Measurements from ENCODE around the gene LCMT1.
"Not testable (repeated sequence)": the region's sequence is repeated elsewhere in the genome, so short reads cannot be mapped to it uniquely, and the experiment has no call there.

LCMT1 gene

GRCh38 chr16:25177512-25177830 lies 65.9 kb downstream of the LCMT1 start:
- Mint-ChIP-seq H3K27me3 (no peaks in the 10 kb centered on the region), H3K4me3 (no peak overlapping the region), H3K9me3 (no peaks in the 10 kb centered on the region), H3K4me1 (no peaks in the 10 kb centered on the region), H3K36me3 (peaks cover 20% of the 10 kb centered on the region), H3K27ac (no peak overlapping the region)
- DNase-seq (ENCODE audit: low spot score in 2 of 2) (no peak), ATAC-seq (ENCODE audit: low read depth) (no peak)

- H3K27me3 Mint-ChIP-seq, result no peaks in the 10 kb centered on the region
- H3K36me3 Mint-ChIP-seq, result peaks cover 17% of the 10 kb centered on the region
- no peaks in the 10 kb centered on the region for H3K4me1 Mint-ChIP-seq
- no peak for ATAC-seq (ENCODE audit: low read depth)
- H3K9me3 Mint-ChIP-seq, result no peaks in the 10 kb centered on the region
- no peak for DNase-seq (ENCODE audit: low spot score in 2 of 2)
- H3K27ac Mint-ChIP-seq, result no peak overlapping the region
- H3K4me3 Mint-ChIP-seq, result no peak overlapping the region
Measured at GRCh38 chr16:25177831-25178688, 66.5 kb downstream of the LCMT1 start.

GRCh38 chr16:25181236-25181635 lies 69.7 kb downstream of the LCMT1 start:
- not testable (repeated sequence) for ATAC-seq (ENCODE audit: low read depth); H3K27ac Mint-ChIP-seq; H3K27me3 Mint-ChIP-seq; DNase-seq (ENCODE audit: low spot score in 2 of 2); H3K4me1 Mint-ChIP-seq; H3K9me3 Mint-ChIP-seq
- Mint-ChIP-seq H3K4me3 (peak overlapping the region; percentile 6), H3K36me3 (peaks cover 12% of the 10 kb centered on the region)

GRCh38 chr16:25184771-25185170 lies 73.2 kb downstream of the LCMT1 start:
- no peaks in the 10 kb centered on the region for H3K27me3 Mint-ChIP-seq
- no peaks in the 10 kb centered on the region for H3K4me1 Mint-ChIP-seq
- H3K9me3 Mint-ChIP-seq, result no peaks in the 10 kb centered on the region
- ATAC-seq (ENCODE audit: low read depth) (no peak), DNase-seq (ENCODE audit: low spot score in 2 of 2) (no peak)
- no peak overlapping the region for H3K4me3 Mint-ChIP-seq
- peaks cover 5% of the 10 kb centered on the region for H3K36me3 Mint-ChIP-seq
- H3K27ac Mint-ChIP-seq, result no peak overlapping the region

DNA sequence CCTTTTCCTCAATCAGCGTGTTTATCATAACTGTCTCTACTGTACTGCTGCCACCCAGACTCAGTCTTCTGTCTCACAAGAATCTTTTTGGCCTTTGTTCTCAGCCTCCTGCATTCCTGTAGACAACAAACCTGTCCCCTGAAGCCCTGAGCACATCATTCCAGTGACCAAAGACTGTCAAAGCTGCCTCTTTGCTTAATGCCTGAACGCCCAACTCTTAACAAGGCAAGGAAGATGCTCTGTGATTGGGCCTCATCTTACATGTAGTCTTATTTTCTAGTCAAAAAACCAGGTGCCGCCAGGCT lies 75.9 kb downstream of the LCMT1 start:
- Mint-ChIP-seq H3K27ac (no peak overlapping the region), H3K4me3 (no peak overlapping the region), H3K9me3 (no peaks in the 10 kb centered on the region), H3K36me3 (peaks cover 3% of the 10 kb centered on the region), H3K27me3 (no peaks in the 10 kb centered on the region), H3K4me1 (no peaks in the 10 kb centered on the region)
- no peak for DNase-seq (ENCODE audit: low spot score in 2 of 2)
- no peak for ATAC-seq (ENCODE audit: low read depth)

DNA sequence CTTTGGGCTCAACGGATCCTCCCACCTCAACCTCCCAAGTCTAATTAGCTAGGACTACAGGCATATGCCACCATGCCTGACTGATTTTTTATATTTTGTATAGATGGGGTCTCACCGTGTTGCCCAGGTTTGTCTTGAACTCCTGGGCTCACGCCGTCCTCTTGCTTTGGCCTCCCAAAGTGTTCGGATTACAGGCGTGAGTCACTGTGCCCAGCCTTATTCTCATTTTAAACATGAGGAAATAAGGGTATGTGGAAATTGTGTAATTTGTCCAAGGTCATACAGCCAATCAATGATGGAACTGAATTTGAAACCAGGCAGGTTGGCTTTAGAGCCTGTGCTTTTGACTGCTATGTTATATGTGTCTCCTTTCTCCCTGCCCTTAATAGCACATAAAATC lies 77.8 kb downstream of the LCMT1 start:
- Mint-ChIP-seq H3K27me3 (no peaks in the 10 kb centered on the region), H3K27ac (no peak overlapping the region), H3K36me3 (peaks cover 3% of the 10 kb centered on the region), H3K9me3 (no peaks in the 10 kb centered on the region), H3K4me1 (no peaks in the 10 kb centered on the region), H3K4me3 (no peak overlapping the region)
- ATAC-seq (ENCODE audit: low read depth), result no peak
- DNase-seq (ENCODE audit: low spot score in 2 of 2), result no peak

DNA sequence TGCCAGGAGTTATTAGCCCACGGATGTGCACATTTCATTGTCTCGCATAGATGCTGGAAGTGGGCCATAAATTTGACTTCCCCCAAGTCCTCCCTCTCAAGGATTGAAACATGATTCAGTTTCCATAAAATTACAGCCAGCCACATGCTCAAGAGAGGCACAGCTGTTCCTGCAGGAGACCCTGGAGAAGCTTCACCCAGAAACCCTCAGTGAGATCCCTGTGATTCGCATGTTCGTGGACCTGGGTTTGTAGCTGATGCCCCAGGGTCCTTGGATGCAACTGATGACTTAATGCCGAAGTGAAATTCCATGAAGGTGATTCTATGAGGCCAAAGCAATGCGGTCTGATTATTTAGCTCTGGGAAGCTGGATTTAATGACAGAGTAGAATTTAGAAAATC lies 80.6 kb downstream of the LCMT1 start:
- no peak for DNase-seq (ENCODE audit: low spot score in 2 of 2)
- Mint-ChIP-seq H3K4me1 (no peaks in the 10 kb centered on the region), H3K4me3 (no peak overlapping the region), H3K36me3 (peaks cover 3% of the 10 kb centered on the region), H3K27ac (no peak overlapping the region), H3K27me3 (no peaks in the 10 kb centered on the region), H3K9me3 (no peaks in the 10 kb centered on the region)
- ATAC-seq (ENCODE audit: low read depth), result no peak

DNA sequence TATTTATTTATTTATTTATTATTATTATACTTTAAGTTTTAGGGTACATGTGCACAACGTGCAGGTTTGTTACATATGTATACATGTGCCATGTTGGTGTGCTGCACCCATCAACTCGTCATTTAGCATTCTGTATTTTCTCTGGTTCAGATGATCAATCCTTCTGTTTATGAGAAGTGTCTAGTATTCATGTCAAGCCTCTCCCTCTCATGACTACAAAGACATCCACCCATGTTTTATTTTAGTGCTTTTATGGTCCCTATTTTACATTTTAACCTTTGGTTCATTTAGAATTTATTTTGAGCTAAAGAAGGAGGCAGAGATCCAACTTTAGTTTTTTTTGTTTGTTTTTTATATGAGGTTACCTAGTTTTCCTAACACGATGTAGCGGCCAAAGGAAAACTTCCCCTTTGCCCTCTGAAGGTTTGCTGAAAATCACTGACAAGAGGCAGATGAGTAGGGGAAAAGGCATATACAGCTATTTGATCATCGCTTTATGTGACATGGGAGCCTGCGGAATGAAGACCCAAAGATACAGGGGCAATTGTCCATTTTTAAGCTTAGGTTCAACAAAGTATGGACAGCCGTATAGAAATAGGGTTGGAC lies 82.8 kb downstream of the LCMT1 start:
- H3K4me1 Mint-ChIP-seq, result no peaks in the 10 kb centered on the region
- no peaks in the 10 kb centered on the region for H3K27me3 Mint-ChIP-seq
- H3K9me3 Mint-ChIP-seq, result no peaks in the 10 kb centered on the region
- ATAC-seq (ENCODE audit: low read depth) (no peak), DNase-seq (ENCODE audit: low spot score in 2 of 2) (no peak)
- no peak overlapping the region for H3K27ac Mint-ChIP-seq
- H3K4me3 Mint-ChIP-seq, result no peak overlapping the region
- no peaks in the 10 kb centered on the region for H3K36me3 Mint-ChIP-seq

GRCh38 chr16:25198021-25198420 lies 86.5 kb downstream of the LCMT1 start:
- Mint-ChIP-seq H3K4me1 (no peaks in the 10 kb centered on the region), H3K27ac (no peak overlapping the region), H3K36me3 (no peaks in the 10 kb centered on the region), H3K4me3 (no peak overlapping the region), H3K9me3 (no peaks in the 10 kb centered on the region), H3K27me3 (peaks cover 3% of the 10 kb centered on the region)
- DNase-seq (ENCODE audit: low spot score in 2 of 2) (no peak), ATAC-seq (ENCODE audit: low read depth) (no peak)

DNA sequence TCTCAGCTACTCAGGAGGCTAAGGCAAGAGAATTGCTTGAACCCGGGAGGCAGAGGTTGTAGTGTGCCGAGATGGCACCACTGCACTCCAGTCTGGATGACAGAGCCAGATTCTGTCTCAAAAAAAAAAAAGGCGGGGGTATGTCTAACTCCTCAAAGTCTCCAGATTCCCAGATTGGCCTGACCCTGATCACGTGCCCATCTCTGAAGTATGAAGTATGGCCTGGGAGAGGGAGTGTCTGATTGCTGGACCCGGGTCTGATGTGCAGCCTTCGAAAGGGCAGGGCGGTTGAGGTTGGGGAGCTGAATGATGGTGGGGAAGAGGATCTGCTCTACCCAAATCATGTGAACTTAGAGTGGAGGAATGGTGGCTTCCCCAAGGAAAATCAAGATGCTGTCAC lies 87.9 kb downstream of the LCMT1 start:
- Mint-ChIP-seq H3K27me3 (peaks cover 3% of the 10 kb centered on the region), H3K36me3 (no peaks in the 10 kb centered on the region), H3K27ac (no peak overlapping the region), H3K4me1 (no peaks in the 10 kb centered on the region), H3K9me3 (no peaks in the 10 kb centered on the region), H3K4me3 (no peak overlapping the region)
- DNase-seq (ENCODE audit: low spot score in 2 of 2), result no peak
- no peak for ATAC-seq (ENCODE audit: low read depth)

- H3K27me3 Mint-ChIP-seq, result peaks cover 5% of the 10 kb centered on the region
- no peaks in the 10 kb centered on the region for H3K36me3 Mint-ChIP-seq
- no peaks in the 10 kb centered on the region for H3K9me3 Mint-ChIP-seq
- ATAC-seq (ENCODE audit: low read depth) (no peak), DNase-seq (ENCODE audit: low spot score in 2 of 2) (no peak)
- no peaks in the 10 kb centered on the region for H3K4me1 Mint-ChIP-seq
- no peak overlapping the region for H3K27ac Mint-ChIP-seq
- H3K4me3 Mint-ChIP-seq, result no peak overlapping the region
Measured at GRCh38 chr16:25210758-25211157, 99.2 kb downstream of the LCMT1 start.

GRCh38 chr16:25212636-25213035 lies 101.1 kb downstream of the LCMT1 start:
- Mint-ChIP-seq H3K4me3 (no peak overlapping the region), H3K27ac (no peak overlapping the region), H3K27me3 (peaks cover 7% of the 10 kb centered on the region), H3K4me1 (no peaks in the 10 kb centered on the region), H3K36me3 (no peaks in the 10 kb centered on the region), H3K9me3 (no peaks in the 10 kb centered on the region)
- no peak for ATAC-seq (ENCODE audit: low read depth)
- no peak for DNase-seq (ENCODE audit: low spot score in 2 of 2)

- Mint-ChIP-seq H3K4me3 (no peak overlapping the region), H3K27ac (no peak overlapping the region), H3K27me3 (peaks cover 12% of the 10 kb centered on the region), H3K9me3 (no peaks in the 10 kb centered on the region), H3K4me1 (no peaks in the 10 kb centered on the region), H3K36me3 (no peaks in the 10 kb centered on the region)
- DNase-seq (ENCODE audit: low spot score in 2 of 2), result no peak
- ATAC-seq (ENCODE audit: low read depth), result no peak
Measured at GRCh38 chr16:25213709-25214397, 102.3 kb downstream of the LCMT1 start.

- DNase-seq (ENCODE audit: low spot score in 2 of 2), result no peak
- Mint-ChIP-seq H3K27ac (no peak overlapping the region), H3K27me3 (peaks cover 11% of the 10 kb centered on the region), H3K4me3 (no peak overlapping the region), H3K36me3 (no peaks in the 10 kb centered on the region), H3K4me1 (no peaks in the 10 kb centered on the region), H3K9me3 (no peaks in the 10 kb centered on the region)
- ATAC-seq (ENCODE audit: low read depth), result no peak
Measured at GRCh38 chr16:25217112-25217511, 105.6 kb downstream of the LCMT1 start.

GRCh38 chr16:25217921-25218320 lies 106.4 kb downstream of the LCMT1 start:
- DNase-seq (ENCODE audit: low spot score in 2 of 2) (no peak), ATAC-seq (ENCODE audit: low read depth) (no peak)
- H3K4me3 Mint-ChIP-seq, result no peak overlapping the region
- peaks cover 11% of the 10 kb centered on the region for H3K27me3 Mint-ChIP-seq
- H3K27ac Mint-ChIP-seq, result no peak overlapping the region
- H3K36me3 Mint-ChIP-seq, result no peaks in the 10 kb centered on the region
- no peaks in the 10 kb centered on the region for H3K4me1 Mint-ChIP-seq
- no peaks in the 10 kb centered on the region for H3K9me3 Mint-ChIP-seq

Data from memory B cell (primary cell).